Mucosa of stomach (tissue), 1 donor: ENCODE measurements around the gene OR5K4.
"Not testable (repeated sequence)": the region's sequence is repeated elsewhere in the genome, so short reads cannot be mapped to it uniquely, and the experiment has no call there.

Experiments used
- H3K27me3 ChIP-seq: one replicate; pipeline ENCODE4 v1.7.0; 2013; ENCODE audit warnings: mild to moderate bottlenecking, low read length; ENCODE audit not compliant: control insufficient read depth, insufficient read depth
- H3K36me3 ChIP-seq: one replicate; pipeline ENCODE4 v1.7.0; 2013; ENCODE audit warnings: low read length; ENCODE audit not compliant: control insufficient read depth, insufficient read depth
- H3K4me1 ChIP-seq: one replicate; pipeline ENCODE4 v1.7.0; 2013; ENCODE audit warnings: mild to moderate bottlenecking, low read length; ENCODE audit not compliant: control insufficient read depth, insufficient read depth
- H3K4me3 ChIP-seq: one replicate; pipeline ENCODE4 v1.7.0; 2013; ENCODE audit warnings: low read length
- H3K9ac ChIP-seq: one replicate; pipeline ENCODE4 v1.7.0; 2013; ENCODE audit warnings: mild to moderate bottlenecking, low read length, moderate library complexity
- H3K9me3 ChIP-seq: one replicate; pipeline ENCODE4 v1.7.0; 2013; ENCODE audit warnings: mild to moderate bottlenecking, low read length, moderate library complexity; ENCODE audit not compliant: control insufficient read depth
- donor health status: Pancreatic carcinoma.

OR5K4 gene

GRCh38 chr3:98388147-98388546 is 34.5 kb downstream of the OR5K4 start:
- Histone ChIP-seq H3K27me3 (no peaks in the 10 kb centered on the region), H3K9ac (no peak overlapping the region), H3K36me3 (no peaks in the 10 kb centered on the region), H3K9me3 (no peaks in the 10 kb centered on the region), H3K4me3 (no peak overlapping the region), H3K4me1 (no peaks in the 10 kb centered on the region)

GRCh38 chr3:98390366-98390765 is 36.7 kb downstream of the OR5K4 start, which contains the start of gene OR5K3:
OR5K3 (plus strand) TSS chr3:98390666; CDS start chr3:98390666, 0 bp downstream.
- H3K36me3 ChIP-seq = no peaks in the 10 kb centered on the region
- no peaks in the 10 kb centered on the region for H3K4me1 ChIP-seq
- no peaks in the 10 kb centered on the region for H3K9me3 ChIP-seq
- H3K9ac ChIP-seq = no peak within 1 kb of the TSS
- H3K4me3 ChIP-seq = no peak within 1 kb of the TSS
- H3K27me3 ChIP-seq = no peaks in the 10 kb centered on the region

- Histone ChIP-seq H3K4me1 (no peaks in the 10 kb centered on the region), H3K9ac (no peak overlapping the region), H3K36me3 (no peaks in the 10 kb centered on the region), H3K4me3 (no peak overlapping the region), H3K9me3 (no peaks in the 10 kb centered on the region), H3K27me3 (no peaks in the 10 kb centered on the region)
Measured at GRCh38 chr3:98395101-98395500, 41.4 kb downstream of the OR5K4 start.

- not testable (repeated sequence) for H3K27me3 ChIP-seq, H3K9ac ChIP-seq, H3K36me3 ChIP-seq, H3K4me3 ChIP-seq, H3K4me1 ChIP-seq, H3K9me3 ChIP-seq
Measured at GRCh38 chr3:98396482-98396881, 42.8 kb downstream of the OR5K4 start.

- no peak overlapping the region for H3K4me3 ChIP-seq
- H3K36me3 ChIP-seq = no peaks in the 10 kb centered on the region
- no peak overlapping the region for H3K9ac ChIP-seq
- no peaks in the 10 kb centered on the region for H3K9me3 ChIP-seq
- no peaks in the 10 kb centered on the region for H3K4me1 ChIP-seq
- H3K27me3 ChIP-seq = no peaks in the 10 kb centered on the region
Measured at GRCh38 chr3:98398513-98398912, 44.9 kb downstream of the OR5K4 start.

DNA sequence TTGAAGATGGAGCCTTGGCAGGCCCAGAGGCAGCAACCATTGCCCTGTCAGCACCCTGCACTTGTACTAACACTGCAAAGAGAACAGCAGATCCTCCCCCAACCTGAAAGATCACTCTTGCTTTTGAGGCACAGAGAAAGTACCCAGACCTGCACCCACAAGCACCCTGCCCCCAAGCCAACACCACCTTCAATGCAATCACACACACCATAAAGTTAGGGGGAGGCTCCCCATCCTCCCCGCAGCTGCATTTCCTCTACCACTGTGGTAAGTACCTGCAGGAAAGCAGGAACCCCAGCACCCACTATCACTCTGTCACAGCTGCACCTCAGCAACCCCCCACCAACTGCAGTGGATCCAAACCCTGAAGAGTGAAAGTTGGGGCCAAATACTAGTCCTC is 48.9 kb downstream of the OR5K4 start:
- Histone ChIP-seq H3K9me3 (no peaks in the 10 kb centered on the region), H3K27me3 (no peaks in the 10 kb centered on the region), H3K4me3 (no peak overlapping the region), H3K4me1 (no peaks in the 10 kb centered on the region), H3K36me3 (no peaks in the 10 kb centered on the region), H3K9ac (no peak overlapping the region)

DNA sequence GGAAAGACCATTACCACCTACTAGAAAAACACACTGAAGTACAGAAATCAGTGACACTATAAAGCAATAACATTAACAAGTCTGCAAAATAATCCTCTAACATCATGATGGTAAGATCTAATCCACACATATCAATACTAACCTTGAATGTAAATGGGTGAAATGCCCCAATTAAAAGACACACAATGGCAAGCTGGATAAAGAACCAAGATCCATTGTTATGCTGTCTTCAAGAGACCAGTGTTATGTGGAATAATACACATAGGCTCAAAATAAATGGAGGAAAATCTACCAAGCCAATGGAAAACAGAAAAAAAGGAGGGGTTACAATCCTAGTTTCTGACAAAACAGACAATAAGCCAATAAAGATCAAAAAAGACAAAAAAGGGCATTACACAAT is 50.4 kb downstream of the OR5K4 start:
- no peak overlapping the region for H3K4me3 ChIP-seq
- H3K27me3 ChIP-seq = no peaks in the 10 kb centered on the region
- no peaks in the 10 kb centered on the region for H3K9me3 ChIP-seq
- no peaks in the 10 kb centered on the region for H3K4me1 ChIP-seq
- no peaks in the 10 kb centered on the region for H3K36me3 ChIP-seq
- H3K9ac ChIP-seq = no peak overlapping the region
